ENCODE measurements around the gene SRSF2. TPM values are rescaled to one million over a fixed set of nuclear protein-coding genes. Genes with fewer than 3 reads are reported as not detected.
A peak's percentile ranks its signal among the peaks of the same experiment; 100 is the strongest.
"Not testable (repeated sequence)": the region's sequence is repeated elsewhere in the genome, so short reads cannot be mapped to it uniquely, and the experiment has no call there.

The SRSF2 gene
- total RNA-seq, 1 donor from 2014 or later = 429 TPM

DNA sequence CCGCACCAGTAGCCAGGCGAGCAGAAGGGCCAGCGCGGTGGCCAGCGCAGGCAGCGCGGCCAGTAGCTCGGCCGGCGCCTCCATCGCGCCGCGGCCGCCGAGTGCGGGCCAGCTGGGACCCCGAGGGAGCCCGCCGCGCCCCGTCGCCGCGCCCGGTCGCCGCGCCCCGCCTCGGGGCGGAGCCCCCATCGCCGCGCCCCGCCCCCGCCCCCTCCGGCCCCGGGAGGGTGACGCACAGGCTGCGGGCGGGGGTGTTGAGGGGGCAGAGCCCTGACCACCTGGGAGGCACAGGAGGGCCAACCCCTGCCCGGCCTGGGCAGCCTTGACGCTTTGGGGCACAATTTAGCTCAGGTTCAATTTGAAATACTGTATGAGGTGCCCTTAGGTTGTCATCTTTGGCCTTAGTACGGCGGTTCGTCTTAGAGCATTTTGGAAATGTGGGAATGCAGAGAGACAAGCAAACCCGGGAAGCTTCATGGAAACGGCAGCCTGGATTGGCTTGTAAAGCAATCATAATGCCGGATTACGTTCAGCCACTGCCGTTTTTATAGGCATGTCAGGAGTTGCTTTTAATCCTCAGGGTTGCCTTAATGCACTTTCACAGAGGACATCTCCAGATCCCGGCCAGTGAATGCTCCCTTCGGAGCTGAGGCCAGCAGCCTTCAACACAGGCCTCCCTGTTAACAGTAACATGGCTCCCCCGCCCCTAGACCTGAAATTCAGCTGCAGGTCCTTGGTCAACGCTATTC, 26.1 kb downstream of the SRSF2 start, which contains the start of gene MXRA7:
Gene MXRA7 (minus strand): TSS at position 103 of the 749 bp plus-strand sequence. CDS start 19 bp downstream, at position 84.
- DNase-seq (ENCODE audit: low spot score in 2 of 2) = peak in 1 of 2 donors; percentile 88

DNA sequence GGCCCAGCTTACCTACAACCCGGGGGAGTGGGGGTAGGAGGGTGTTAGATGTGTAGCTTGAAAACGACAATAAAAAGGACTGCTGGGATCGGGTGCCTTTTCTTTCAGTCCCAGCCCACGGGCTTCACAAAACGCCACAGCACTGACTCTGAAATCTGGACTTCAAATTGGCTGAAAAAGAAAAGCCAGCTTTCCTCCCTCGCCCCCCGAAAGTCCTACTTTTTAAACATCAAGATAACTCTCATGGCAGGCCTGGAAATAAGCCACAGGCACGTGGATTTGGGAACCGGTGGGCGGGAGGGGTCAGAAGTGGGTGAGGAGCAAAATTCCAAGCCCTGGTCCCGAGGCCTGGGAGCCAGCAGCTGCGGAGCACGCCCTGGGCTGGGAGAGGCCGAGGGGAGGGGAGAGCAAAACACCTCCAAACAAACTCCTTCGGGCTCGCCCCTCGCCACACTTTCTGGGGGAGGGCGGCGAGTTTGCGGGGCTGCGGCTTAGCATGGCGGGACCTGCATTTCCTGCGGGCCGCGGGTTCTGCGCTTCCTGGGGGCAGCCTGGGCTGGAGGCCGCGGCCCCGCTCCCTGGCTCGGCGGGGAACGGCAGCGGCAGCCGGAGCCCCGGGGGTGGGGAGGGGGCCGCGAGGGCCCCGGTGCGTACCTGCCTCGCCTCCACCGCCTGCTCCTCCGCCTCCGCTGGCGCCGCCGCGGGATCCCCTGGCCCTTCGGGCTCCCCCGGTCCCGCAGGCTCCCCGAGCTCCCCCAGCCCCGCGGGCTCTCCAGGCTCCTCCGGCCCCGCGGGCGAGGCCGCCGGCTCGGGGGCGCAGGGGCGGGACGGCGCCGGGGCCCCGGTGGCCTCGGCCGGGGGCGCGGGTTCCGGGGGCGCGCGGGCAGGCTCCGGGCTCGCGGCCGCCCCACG, 26.9 kb downstream of the SRSF2 start:
- Histone ChIP-seq H3K4me1 (peaks cover 4 to 33% of the 10 kb centered on the region in 2 donors), H3K36me3 (peaks cover 5 to 20% of the 10 kb centered on the region in 2 donors), H3K27ac (peak overlapping the region; percentile 96 to 97), H3K4me3 (peak overlapping the region; percentile 85 to 96)
- H3K9me3 ChIP-seq; H3K27me3 ChIP-seq; DNase-seq (ENCODE audit: low spot score in 2 of 2): not testable (repeated sequence)
- intact Hi-C loops (cut with DNase I) = loop anchor here (1.0 to 10.0 kb wide), 4 partner anchors 10 to 185 kb away; no protein-coding TSS in a partner anchor

More for the DNA sequence above, 26.1 kb downstream of the SRSF2 start, which contains the start of gene MXRA7:
- peaks cover 6 to 28% of the 10 kb centered on the region in 2 donors for H3K36me3 ChIP-seq
- TF ChIP-seq, protein P1, sequence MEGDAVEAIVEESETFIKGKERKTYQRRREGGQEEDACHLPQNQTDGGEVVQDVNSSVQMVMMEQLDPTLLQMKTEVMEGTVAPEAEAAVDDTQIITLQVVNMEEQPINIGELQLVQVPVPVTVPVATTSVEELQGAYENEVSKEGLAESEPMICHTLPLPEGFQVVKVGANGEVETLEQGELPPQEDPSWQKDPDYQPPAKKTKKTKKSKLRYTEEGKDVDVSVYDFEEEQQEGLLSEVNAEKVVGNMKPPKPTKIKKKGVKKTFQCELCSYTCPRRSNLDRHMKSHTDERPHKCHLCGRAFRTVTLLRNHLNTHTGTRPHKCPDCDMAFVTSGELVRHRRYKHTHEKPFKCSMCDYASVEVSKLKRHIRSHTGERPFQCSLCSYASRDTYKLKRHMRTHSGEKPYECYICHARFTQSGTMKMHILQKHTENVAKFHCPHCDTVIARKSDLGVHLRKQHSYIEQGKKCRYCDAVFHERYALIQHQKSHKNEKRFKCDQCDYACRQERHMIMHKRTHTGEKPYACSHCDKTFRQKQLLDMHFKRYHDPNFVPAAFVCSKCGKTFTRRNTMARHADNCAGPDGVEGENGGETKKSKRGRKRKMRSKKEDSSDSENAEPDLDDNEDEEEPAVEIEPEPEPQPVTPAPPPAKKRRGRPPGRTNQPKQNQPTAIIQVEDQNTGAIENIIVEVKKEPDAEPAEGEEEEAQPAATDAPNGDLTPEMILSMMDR (IDR thresholded peaks at IDR 0.05) = no peak
- no peaks in the 10 kb centered on the region for H3K27me3 ChIP-seq
- intact Hi-C loops (cut with DNase I) = loop anchor here (1.0 to 10.0 kb wide), 5 partner anchors 15 to 186 kb away; partner anchors contain the start of genes JMJD6 and METTL23
- no peaks in the 10 kb centered on the region for H3K9me3 ChIP-seq
- H3K4me1 ChIP-seq = peaks cover 4 to 41% of the 10 kb centered on the region in 2 donors
- peak within 1 kb of the TSS; percentile 96 to 97 for H3K27ac ChIP-seq
- H3K4me3 ChIP-seq = peak within 1 kb of the TSS; percentile 85 to 96

DNA sequence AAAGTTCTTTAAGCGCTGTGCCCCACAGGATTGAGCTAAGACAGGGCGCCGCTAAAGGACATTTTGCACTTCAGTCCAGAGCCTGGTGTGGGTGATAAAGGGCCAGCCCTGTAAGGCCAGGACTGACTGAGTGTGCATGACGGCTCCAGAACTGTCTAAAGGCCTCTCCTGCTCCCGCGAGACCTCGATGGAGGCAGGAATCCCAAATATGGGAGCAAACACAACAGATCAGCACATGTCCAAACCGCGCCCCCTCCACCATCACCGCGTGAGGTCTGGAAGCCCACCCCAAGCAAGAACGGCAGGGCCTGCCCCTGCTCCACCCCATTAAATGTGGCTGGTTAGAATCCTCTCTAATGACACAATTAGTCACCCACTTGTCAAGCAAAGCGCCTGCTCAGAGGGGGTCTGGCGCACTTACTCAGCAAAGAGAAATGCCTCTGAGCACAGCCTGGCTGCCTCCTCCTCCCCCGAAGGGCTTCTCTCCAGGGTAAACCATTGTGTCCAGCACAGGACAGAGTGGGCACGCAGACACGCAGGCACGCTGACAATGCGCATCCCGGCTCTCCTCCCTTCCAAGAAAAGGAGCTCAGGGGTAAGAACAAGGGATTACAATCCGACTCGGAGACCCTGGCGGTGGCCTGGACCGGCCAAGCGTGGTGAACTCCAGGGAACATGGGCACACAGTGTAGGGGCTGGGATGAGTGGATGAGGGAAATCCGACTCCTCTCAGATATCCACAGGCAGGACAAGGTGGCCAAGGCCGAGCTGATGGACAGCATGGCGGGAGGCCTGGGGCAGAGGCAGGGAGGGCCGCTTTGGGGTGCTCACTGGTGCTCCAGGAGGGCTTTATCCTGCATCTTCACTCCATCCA, 27.8 kb downstream of the SRSF2 start:
- intact Hi-C loops (cut with DNase I) = loop anchor here (1.0 kb wide), 1 partner anchor 9 kb away; no protein-coding TSS in a partner anchor
- H3K36me3 ChIP-seq = peaks cover 5 to 17% of the 10 kb centered on the region in 2 donors
- H3K27ac ChIP-seq = peak overlapping the region; percentile 96 to 97
- H3K27me3 ChIP-seq = no peaks in the 10 kb centered on the region
- H3K4me3 ChIP-seq = peak overlapping the region; percentile 85 to 96
- TF ChIP-seq, protein P1 (IDR thresholded peaks at IDR 0.05) = no peak
- H3K4me1 ChIP-seq = peaks cover 4 to 36% of the 10 kb centered on the region in 2 donors
- no peaks in the 10 kb centered on the region for H3K9me3 ChIP-seq
- peak; percentile 88 to 98 for DNase-seq (ENCODE audit: low spot score in 2 of 2)

DNA sequence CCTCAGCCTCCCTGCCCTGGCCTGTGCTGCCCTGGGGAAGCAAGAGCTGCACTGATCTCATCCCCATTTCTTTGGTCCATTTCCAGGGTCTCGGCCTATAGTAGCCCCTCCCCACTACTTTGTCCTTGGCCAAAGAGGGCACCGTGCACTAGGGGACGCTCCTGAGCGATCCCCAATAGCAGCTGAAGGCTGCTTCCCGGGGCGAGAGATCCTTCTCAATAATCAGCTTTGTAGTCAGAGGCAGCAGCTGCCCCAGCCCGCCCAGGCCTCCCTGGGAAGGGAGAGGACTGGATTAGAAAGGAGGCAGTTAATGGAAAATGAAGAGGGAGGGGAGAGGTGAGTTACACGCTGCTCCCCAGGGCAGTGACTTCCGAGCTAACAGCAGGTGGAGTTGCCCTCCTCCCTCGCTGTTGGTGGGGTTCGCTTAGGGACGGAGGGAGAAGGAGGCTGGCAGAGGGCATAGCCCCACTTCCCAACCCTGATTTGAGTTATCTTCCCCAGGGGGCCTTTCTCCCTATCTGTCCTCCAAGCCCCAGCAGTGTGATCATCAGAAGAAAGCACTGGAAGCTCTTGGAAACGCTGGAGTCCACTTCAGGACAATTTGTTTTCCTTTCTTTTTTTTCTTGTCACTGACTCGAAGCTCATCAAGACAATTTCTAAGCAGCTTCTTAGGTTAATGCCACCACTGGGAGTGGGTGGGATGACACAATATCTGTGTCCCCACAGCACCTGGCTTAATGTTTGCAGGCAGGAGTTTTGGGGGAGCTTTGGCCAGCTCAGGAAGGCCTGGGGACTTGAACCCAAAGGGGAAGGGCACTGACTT, 28.9 kb downstream of the SRSF2 start:
- DNase-seq (ENCODE audit: low spot score in 2 of 2) = no peak
- intact Hi-C loops (cut with DNase I) = no loop called here
- TF ChIP-seq, protein P1 (IDR thresholded peaks at IDR 0.05) = peak in 2 of 3 experiments; percentile 5 to 42
- Histone ChIP-seq H3K27ac (peak overlapping the region; percentile 96 to 97), H3K36me3 (peaks cover 0 to 6% of the 10 kb centered on the region in 2 donors), H3K4me3 (peak overlapping the region; percentile 44 to 85), H3K4me1 (peaks cover 4 to 36% of the 10 kb centered on the region in 2 donors), H3K27me3 (no peaks in the 10 kb centered on the region), H3K9me3 (no peaks in the 10 kb centered on the region)

DNA sequence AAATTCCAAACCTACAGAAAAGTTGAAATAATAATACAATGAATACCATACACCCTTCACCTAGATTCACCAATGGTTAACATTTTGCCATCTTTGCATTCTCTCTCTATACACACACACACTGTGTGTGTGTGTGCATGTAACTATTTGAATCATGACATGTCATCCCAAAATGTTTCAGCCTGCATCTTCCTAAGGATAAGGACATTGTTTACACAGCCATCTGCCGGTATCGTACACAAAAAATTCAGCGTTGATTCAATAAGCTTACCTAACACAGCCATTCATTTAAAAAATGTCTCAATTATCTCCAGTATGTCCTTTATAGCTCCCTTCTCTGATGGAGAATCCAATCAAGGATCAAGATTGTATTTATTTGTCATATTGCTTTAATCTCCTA, 30.3 kb downstream of the SRSF2 start:
- H3K9me3 ChIP-seq = no peaks in the 10 kb centered on the region
- H3K27me3 ChIP-seq = no peaks in the 10 kb centered on the region
- no peaks in the 10 kb centered on the region for H3K36me3 ChIP-seq
- TF ChIP-seq, protein P1 (IDR thresholded peaks at IDR 0.05) = no peak
- H3K4me3 ChIP-seq = no peak overlapping the region
- intact Hi-C loops (cut with DNase I) = no loop called here
- peaks cover 4 to 35% of the 10 kb centered on the region in 2 donors for H3K4me1 ChIP-seq
- peak overlapping the region; percentile 49 to 96 for H3K27ac ChIP-seq
- no peak for DNase-seq (ENCODE audit: low spot score in 2 of 2)
